Astrocyte of the cerebellum (primary cell): Measurements from ENCODE around the gene AHSA1.
A peak's percentile ranks its signal among the peaks of the same experiment; 100 is the strongest.

Experiments used
- DNase-seq: peaks from one replicate; pipeline ENCODE4 v3.0.0-alpha.2; 2011; ENCODE audit warnings: low read depth
- H3K4me3 ChIP-seq: 2 replicates; pipeline ENCODE4 v1.5.1; 2011; ENCODE audit warnings: mild to moderate bottlenecking, low read depth, low read length, moderate library complexity
- in situ Hi-C: cut with HindIII; loops from 2 replicates; pipeline ENCODE4 v1.10.0; 2017; ENCODE audit warnings: low sequenced_read_pairs
- TF ChIP-seq, protein P1 (sequence below): IDR thresholded peaks from 2 replicates; pipeline ENCODE4 v1.5.1; 2012; ENCODE audit warnings: low read length, low read depth, moderate library complexity, mild to moderate bottlenecking; ENCODE audit errors: missing control alignments

Gene AHSA1

DNA sequence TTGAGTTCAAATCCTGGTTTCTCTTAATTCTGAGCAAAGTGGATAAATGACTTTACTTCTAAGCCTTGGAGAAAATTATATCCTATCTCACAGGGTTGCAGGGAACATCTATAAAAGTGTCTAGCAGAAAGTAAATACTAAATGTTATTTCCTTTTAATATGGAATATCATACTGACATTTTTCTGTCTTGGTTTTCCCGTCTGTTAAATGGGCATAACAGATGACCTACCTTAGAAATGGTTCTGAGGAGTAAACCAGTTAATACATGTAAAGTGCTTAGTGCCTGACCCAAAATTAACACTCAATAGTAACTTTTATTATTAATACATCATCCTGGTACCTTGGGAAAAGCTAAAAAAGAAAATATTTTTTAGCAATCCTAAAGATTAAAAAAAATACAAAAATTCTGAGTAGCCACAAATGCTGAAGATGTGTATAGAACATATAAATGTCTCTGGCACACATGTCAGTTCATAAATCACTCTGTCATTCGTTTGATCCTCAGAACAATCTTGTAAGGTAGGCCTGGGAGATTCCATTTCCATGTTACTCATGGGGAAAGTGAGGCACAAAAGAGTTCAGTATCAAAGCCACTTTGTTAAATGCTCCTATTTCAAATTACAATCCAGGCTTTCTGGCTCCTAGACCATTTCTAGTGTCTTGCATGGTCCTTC lies 1.8 kb upstream of the AHSA1 start:
- no peak for DNase-seq
- TF ChIP-seq, protein P1, sequence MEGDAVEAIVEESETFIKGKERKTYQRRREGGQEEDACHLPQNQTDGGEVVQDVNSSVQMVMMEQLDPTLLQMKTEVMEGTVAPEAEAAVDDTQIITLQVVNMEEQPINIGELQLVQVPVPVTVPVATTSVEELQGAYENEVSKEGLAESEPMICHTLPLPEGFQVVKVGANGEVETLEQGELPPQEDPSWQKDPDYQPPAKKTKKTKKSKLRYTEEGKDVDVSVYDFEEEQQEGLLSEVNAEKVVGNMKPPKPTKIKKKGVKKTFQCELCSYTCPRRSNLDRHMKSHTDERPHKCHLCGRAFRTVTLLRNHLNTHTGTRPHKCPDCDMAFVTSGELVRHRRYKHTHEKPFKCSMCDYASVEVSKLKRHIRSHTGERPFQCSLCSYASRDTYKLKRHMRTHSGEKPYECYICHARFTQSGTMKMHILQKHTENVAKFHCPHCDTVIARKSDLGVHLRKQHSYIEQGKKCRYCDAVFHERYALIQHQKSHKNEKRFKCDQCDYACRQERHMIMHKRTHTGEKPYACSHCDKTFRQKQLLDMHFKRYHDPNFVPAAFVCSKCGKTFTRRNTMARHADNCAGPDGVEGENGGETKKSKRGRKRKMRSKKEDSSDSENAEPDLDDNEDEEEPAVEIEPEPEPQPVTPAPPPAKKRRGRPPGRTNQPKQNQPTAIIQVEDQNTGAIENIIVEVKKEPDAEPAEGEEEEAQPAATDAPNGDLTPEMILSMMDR: no peak
- H3K4me3 ChIP-seq: peak overlapping the region; percentile 98
- in situ Hi-C loops: no loop called here

DNA sequence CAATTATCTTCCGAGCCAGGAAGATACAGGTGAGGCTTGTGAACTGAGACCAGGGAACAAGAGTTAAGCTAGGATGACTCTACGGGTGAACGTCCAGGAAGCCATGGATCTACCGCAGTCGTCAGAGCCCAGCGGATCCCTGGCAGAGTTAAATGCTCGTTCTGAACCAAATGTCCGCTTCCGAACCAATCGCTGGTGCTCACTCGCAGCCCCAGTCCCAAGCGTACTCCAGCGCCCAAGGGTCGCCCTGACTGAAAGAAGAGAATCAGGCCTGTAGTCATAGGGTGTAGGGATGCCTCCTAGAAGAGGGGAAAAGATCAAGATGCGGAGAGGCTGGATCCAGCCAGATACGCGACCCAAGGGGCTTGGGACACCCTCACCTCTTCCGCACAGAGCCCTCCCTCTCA lies 775 bp upstream of the AHSA1 start:
- peak overlapping the region; percentile 98 for H3K4me3 ChIP-seq
- in situ Hi-C loops: no loop called here
- TF ChIP-seq, protein P1: no peak
- peak; percentile 9 for DNase-seq

DNA sequence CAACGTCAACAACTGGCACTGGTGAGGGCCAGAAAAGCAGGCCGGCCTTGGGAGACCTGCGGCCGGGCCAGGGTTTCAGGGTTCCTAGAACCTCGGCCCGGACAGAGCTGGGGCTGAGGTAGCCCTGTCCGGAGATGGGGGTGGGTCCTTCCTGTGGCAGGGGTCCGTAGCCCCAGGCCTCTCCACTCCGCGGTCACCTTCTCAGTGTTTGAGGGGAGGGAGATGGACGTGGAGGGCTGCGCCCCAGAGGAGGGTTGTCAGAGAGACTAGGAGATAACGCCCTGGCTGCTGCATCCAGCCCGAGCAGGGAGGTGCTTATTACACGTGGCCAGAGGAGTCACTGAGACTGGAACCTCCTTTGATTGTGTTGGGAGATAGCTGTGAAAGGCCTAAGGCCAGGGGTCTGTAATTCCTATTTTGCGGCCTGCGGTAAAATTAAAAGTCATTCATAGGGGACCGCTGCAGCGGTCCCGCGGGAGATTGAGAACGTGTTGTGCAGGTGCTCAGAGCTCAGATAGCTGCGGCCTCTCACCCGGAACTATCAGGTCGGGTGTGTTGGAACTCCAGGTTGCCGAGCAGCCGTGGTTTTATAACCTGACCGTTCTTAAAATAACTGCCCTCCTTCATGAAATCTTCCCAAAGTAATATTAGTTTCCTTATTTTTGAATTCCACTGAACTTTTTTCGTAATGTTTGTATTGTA lies 507 bp downstream of the AHSA1 start:
- peak overlapping the region; percentile 98 for H3K4me3 ChIP-seq
- in situ Hi-C loops: no loop called here
- TF ChIP-seq, protein P1: no peak
- no peak for DNase-seq

DNA sequence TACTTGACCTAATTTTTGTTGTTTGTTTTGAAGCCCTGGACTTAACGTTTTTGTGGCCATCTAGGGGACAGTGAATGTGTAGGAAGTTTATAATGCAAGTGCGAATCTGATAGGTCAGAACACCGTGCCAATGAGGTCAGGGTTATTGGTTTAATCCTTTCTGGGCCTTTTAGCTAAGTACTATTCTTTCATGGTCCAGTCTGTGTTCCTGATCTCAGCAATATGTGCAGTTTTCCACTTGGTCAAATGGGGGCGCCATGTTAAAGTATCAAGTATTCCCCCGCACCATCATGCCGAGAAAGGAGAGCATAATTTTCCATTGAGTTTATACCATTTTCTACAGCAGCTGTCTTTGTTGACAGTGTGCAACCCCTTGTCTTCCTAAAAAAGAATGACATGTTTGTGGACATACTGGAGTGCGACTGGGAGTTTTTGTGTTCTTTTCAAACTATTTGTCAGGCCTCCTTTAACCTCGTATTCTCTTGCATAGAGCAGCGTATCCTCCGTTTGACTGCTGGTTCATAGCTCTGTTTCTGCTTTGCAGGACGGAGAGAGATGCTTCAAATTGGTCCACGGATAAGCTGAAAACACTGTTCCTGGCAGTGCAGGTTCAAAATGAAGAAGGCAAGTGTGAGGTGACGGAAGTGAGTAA lies 1.3 kb downstream of the AHSA1 start:
- DNase-seq: peak; percentile 65
- in situ Hi-C loops: no loop called here
- TF ChIP-seq, protein P1: peak; percentile 79
- peak overlapping the region; percentile 98 for H3K4me3 ChIP-seq

DNA sequence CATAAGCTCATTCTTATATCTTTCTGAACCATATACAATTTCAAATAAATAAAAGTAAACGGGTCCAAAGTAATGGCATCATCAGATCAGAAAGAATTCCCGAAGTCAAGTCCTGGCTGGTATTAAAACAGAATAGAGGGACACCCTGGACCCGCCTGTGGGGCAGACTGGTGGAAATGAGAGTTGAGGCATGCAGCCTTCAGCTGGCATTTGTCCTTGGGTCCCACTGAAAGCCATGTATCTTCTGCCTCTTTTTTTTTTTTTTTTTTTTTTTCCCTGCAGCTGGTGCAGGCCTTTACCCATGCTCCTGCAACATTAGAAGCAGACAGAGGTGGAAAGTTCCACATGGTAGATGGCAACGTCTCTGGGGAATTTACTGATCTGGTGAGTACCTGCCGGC lies 9.9 kb downstream of the AHSA1 start:
- no peak for DNase-seq
- in situ Hi-C loops: no loop called here
- TF ChIP-seq, protein P1: no peak
- no peak overlapping the region for H3K4me3 ChIP-seq

DNA sequence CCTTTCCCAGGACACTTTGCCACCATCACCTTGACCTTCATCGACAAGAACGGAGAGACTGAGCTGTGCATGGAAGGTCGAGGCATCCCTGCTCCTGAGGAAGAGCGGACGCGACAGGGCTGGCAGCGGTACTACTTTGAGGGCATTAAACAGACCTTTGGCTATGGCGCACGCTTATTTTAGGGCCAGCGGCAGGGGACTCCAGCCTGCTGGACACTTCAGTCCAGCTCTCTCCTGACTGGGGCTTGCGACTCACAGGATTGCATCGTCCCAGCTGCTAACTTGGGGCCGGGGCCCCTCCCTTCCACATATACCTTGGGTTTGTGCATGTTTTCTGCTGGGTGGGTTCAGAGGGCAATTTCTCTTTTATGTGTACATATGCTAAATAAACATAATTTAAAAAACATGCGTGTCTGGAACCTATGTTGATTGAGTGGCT lies 11.2 kb downstream of the AHSA1 start:
- DNase-seq: no peak
- TF ChIP-seq, protein P1: no peak
- in situ Hi-C loops: no loop called here
- H3K4me3 ChIP-seq: no peak overlapping the region
